Raji (cell line): Measurements from ENCODE around the gene INO80E.

ENCODE experiments used
- POLR2A ChIP-seq: IDR thresholded peaks from 2 replicates; pipeline ENCODE4 v1.6.1; 2011; ENCODE audit warnings: low read depth, low read length, control low read depth; ENCODE audit not compliant: insufficient read depth

The INO80E gene

DNA sequence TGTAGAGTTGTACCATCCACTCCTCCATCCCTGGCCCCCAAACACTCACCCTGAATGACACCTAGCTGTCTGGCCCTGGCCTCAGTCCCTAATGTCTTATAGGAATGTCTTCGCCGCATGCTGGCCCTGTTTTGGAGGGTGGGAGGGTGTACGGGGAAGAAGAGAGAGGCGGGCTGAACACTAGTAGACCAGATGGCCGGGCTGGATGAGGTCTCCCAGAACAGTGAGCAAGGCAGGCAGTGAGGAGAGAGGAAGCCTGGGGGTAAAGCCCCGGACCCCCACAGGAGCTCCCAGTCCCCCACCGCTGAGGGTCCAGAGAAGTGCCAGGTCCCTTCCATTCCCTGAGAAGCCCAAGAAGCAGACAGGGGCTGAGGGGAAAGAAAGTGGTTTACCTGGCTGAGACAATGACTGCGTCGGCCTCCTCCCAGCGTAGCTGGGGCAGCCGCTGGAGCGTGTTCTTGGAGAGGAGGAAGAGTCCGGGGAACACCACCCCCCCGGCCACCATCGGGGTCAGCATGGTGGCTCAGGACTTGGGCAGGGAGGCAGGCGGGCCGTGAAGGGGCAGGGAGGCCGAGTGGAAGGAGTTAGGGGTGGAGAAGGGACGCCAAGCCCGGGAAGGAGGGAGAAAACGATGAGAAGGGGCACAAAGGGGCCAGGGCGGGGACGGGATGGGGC lies 34.1 kb downstream of the INO80E start:
- no peak for TF ChIP-seq POLR2A

DNA sequence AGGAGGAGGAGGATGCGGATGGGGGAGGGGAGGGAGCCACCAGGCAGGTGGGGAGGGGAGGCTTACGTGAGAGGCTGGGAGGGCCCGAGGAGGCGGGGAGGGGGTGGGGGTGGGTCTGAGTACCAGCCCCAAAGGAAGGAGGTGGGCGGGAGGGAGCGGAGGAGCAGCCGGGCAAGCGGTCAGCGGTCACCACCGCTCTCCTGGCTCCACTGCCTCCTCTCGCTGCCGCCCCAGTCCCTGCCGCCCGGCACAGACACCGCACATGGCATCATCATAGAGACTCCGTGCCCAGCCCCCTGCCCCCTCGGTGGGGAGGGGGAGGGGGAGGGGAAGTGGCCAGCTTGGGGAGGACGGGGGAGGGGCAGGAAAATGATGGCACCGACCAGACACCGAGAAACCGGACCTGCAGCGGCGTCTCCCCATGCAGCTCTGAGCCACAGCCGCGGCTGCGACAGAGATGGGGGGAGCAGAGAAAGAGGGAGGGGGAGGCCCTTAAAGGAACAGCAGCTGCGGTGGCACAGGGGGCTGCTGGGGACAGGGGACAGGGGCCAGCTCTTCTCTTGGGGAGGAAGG lies 34.9 kb downstream of the INO80E start, which contains the start of gene TLCD3B:
TLCD3B (minus strand) TSS at position 431 of the 573 bp plus-strand sequence. CDS start 744 bp downstream, outside the sequence.
- TF ChIP-seq POLR2A: no peak

DNA sequence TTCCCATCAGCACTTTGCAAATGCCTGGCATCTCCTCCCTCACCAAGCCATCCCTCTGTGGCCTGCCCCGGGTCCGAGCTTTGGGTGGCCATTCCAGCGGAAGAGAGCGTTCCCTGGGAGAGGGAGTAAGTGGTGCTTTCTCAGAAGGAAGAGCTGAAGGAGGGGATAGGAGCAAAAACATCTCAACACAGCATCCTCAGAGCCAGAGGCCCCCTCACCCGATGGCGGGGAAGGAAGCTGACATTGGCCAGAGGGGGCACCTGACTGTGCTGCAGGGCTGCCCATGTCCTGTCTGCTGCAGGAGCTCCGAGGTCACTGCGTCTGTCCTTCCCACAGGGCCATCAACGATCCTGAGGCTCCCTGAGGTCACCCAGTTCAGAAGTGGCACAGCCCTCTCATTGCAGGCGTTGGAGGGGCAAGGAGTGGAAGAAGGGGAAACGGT lies 35.5 kb downstream of the INO80E start:
- TF ChIP-seq POLR2A: no peak

DNA sequence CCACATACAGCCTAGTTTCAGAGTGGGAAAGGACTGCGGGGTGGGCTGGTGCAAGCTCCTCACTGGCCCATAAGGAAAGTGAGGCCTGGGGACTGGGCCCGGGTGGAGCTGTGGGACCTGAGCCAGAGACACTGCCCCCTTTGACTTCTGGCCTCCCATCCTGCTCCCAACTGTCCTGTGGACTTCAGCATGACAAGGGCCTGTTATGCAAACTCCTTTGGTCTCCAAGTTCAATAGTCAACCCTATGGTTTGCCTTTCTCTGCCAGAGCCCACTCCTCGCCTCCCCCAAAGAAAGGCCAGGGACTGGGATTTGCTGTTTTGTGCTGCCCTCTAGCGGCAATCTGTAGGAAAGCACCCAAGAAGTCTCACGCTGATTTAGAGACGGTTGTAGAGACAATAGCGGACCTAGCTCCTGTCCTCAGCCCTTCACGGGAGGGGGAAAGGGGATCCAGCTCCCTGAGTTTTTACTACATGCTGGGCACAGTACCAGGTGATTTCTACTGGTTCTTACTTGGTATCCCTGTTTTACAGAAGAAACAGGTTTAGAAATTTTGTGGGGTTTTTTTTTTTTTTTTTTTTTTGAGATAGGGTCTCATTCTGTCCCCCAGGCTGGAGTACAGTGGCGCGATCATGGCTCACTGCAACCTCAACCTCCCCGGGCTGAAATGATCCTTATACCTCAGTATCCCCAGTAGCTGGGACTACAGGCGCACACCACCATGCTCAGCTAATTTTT lies 36.2 kb downstream of the INO80E start:
- no peak for TF ChIP-seq POLR2A

DNA sequence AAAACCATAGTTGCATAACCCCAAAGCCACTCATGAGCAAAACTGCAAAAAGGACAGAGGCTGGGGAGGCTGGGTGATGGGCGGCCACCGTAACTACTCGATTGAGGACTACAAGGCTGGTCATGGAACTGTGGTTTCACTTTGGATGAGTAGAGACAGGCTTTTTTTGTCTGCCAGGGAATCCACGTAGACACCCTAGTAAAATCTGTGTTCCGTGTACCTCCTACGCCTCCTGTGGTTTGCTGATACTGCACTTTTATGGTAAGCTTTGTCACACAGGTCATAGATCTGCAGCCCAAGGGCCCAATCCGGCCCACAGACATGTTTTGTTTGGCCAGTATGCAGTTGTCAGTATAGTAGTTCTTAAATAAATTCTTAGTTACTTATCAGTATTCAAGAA lies 37.2 kb downstream of the INO80E start:
- no peak for TF ChIP-seq POLR2A

DNA sequence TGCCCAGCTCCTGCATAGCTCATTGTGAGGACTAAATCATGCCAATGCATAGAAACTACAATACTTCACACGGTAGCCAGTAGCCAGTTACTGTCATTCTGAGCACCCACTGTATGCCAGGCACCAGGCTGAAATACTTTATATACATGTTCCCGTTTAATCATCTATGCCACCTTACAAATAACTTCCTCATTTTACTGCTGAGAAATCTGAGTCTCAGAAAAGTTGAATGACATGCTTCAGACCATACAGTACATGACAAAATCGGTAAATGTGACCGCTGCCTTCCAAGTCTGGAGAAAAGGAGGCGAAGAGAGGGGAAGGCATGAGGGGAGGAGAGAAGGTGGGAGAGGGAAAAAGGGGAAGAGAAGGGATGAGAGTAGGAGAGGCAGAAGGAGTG lies 44.2 kb downstream of the INO80E start:
- TF ChIP-seq POLR2A: no peak

DNA sequence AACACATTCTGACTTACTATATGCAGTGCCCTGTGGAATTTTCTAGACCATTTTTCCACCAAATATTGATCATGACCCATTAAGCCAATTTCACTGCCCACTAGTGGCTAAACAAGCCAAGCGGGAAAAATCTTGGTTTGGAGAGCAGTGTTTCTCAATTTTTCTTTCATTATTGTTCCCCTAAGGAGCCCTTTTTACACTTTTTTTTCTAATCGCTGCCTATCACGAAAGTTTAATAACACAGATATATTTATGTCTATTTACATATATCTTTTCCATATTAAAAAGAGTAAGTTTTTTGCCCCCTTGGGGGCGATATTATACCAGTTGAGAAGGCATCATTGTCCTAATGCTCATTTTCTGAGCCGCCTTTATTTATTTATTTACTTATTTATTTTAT lies 45.8 kb downstream of the INO80E start:
- TF ChIP-seq POLR2A: no peak

DNA sequence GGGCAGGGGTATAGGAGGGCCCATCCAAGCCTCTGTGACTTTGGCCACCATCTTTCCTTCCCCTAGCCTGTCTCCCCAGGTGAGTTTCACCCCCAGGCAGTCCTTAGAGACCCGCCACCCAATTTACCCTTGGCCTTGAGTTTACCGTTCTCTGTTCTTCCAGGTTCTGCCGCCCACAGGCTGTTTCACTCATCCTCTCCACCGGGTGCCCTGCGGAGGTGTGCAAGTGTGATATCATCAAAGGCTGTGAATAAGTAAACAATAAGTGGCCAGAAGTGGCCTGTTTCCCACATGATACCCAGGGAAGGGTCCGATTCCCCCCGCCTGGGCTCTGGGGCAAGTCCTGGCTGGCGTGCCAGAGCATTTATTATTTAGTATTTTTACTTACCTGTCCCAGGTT lies 50.1 kb downstream of the INO80E start:
- no peak for TF ChIP-seq POLR2A

DNA sequence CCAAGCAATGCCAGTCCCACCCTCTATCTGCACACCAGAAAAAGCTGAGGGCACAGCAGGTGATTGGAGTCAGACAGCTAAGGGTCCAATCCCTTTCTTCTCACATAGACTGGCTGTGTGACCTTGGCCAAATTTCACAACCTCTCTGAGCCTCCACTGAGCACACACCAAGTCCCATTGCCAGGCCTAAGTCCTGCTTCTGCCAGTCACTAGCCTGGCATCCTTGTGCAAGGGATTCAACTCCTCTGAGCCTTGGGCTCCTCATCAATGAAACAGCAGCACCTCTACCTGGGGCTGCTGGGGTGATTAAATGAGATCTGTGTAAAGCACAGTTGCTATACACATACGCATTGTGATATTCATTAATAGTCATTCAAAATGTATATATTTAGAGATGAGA lies 50.5 kb downstream of the INO80E start:
- TF ChIP-seq POLR2A: no peak

DNA sequence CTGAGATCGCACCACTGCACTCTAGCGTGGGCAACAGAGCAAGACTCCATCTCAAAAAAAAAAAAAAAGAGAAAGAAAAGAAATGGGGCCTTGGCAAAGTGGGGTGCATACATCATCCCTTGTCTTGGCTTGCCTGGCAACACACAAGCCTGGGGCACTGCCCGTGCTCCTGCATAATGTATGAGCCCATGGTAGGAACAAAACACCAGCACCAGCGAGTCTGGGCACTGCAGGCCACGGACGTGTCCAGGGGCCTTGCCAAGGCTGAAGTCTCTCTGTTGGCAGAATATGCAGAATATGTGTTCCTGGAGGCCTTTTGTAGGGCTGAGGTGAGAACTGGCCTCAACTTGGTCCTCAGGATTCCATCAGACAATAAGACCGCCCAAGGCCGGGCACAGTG lies 53.8 kb downstream of the INO80E start:
- TF ChIP-seq POLR2A: no peak

DNA sequence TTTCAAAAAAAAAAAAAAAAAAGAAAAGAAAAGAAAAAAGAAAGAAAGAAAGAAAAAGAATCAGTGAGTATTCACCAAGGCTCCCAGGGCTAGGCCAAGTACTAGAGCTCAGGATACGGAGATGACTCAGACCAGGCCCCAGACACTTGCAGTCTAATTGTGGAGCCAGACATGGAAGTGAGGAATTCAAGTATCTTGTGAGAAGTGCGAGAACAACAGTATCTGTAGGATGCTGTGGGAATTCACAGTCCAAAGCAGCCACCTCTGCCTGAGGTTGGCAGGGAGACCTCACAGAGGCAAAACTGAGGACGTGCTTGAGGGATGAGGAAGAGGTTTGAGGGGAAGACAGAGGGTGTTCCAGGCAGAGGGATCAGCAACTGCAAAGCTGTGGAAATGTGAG lies 55.5 kb downstream of the INO80E start:
- TF ChIP-seq POLR2A: no peak

DNA sequence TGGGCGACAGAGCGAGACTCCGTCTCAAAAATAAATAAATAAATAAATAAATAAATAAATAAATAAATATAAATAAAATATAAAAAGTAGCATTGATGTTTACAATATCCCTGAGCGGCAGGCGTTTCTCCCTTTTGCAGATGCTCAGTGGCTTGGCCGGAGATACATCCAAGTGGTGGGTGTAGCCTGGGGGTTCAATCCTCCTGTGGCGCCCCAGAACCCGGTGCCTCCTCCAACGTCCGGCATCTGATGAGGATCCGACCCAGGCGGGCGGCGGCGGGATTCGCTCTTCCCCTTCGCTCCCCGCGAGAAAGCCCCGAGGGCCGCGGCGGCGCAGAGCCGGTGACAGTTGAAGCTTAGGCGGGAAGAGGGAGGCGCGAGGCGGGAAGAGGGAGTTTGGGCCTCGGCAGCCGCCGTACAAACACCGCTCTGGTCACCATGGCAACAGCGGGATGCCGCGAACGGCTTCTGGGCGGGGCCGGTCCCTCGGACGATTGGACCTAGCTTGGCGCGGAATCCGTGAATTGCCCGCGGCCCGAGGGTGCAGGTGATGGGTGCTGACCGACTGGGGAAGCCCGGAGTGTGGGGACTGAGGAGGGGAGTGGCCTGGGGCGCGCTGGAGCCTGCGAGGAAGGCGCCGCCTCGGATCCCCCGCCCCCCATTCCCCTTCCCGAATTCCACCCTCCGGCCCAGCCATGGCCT lies 56.8 kb downstream of the INO80E start:
- TF ChIP-seq POLR2A: peak; percentile 55

DNA sequence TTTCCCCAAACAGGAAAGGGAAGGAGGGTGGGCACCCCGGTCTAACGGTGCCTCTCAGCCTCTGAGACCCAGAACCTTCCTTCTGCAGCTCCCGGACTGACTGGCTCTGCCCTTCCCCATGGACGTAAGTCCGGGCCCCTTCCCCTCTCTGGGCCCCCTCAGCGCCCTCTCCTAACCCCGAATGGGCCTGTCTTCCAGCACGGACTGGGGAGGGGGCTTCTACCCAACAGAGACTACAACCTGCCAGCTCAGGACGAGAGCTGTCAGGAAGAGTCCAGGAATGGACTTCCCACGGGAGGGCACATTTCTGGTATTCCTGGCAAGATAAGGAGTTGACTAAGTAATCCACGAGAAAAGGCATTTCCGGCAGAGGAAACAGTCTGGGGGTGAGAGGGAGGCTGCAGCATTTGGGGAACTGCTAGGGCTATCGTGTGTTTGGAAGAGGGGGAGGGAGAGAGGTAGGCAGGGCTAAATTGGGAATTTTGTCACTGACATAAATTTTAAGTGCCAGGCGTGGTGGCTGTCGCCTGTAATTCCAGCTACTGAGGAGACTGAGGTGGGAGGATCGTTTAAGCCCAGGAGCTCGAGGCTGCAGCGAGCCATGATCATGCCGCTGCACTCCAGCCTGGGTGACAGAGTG lies 57.5 kb downstream of the INO80E start:
- TF ChIP-seq POLR2A: no peak

DNA sequence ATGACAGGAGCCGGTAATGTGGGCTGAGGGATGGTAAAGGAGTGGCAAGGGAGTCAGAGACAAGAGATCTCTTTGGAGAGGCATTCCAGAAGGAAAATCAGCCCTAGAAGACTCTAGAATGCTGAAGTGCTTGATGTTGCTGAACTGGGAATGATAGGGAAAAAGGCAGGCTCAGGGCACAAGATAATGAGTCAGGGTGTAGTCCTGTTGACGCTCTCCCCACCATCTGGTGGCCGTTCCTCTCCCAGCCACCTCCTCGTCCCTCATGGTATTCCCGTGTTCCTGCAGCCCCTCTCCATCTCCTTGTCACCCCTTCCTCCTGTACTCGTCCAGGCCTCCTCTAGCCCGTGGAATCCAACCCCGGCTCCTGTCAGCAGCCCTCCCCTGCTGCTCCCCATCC lies 58.4 kb downstream of the INO80E start:
- 0 out of 2 replicates have a peak, but pooled peaks have one; percentile 9 for TF ChIP-seq POLR2A

DNA sequence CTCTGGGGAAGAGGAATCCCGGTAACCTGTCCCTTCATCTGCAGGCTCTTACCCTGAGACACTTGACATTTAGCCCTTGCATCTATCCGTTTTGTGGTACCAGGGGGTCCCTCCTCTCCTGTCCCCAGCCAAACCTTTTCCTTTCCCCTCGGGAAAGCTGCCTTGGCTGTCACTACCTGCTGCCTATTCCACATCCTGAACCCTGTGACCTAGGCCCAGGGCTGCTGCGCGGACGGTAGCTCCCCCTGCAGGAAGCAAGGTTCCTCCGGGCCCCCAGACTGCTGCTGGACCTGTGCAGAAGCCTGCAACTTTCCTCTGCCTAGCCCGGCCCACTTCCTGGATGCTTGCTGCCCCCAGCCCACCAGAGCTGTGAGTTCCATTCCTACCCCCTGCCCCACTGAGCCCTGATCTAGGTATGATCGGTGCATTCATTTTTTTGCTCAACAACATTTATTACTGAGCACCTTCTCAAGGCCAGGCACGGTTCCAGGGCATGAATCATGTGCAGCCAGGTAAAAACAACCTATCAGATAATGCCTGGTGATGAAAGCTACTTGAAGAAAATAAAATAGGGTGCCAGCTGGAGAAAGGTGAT lies 59.0 kb downstream of the INO80E start:
- TF ChIP-seq POLR2A: no peak
